Measurements from ENCODE around the gene DNHD1. TPM values are rescaled to one million over a fixed set of nuclear protein-coding genes. Genes with fewer than 3 reads are reported as not detected.

Gene DNHD1
- total and polyA plus RNA-seq, 2 experiments from 2014 or later = 3.6 to 9.6 TPM

GRCh38 chr11:6539748-6540268, 42.7 kb downstream of the DNHD1 start (continued):
- TF ChIP-seq POLR2AphosphoS5 (IDR thresholded peaks at IDR 0.05; ENCODE audit: low read depth) (no peak), ZNF114 (CRISPR knock-in tag; IDR thresholded peaks at IDR 0.05) (no peak), STAT1 (IDR thresholded peaks at IDR 0.05; ENCODE audit: unreplicated experiment) (no peak)

- H3K27me3 Mint-ChIP-seq (ENCODE audit: insufficient read depth, low read depth, poor library complexity) = peaks cover 7% of the 10 kb centered on the region
- H3K9me3 Mint-ChIP-seq = no peaks in the 10 kb centered on the region
- ATAC-seq = no peak
Observed at GRCh38 chr11:6541356-6541755, 44.3 kb downstream of the DNHD1 start.

More at GRCh38 chr11:6541356-6541755, 44.3 kb downstream of the DNHD1 start:
- no peak for DNase-seq (ENCODE audit: low spot score)
- Histone ChIP-seq H3K4me3 (no peak overlapping the region), H3K36me3 (ENCODE audit: insufficient read depth) (no peaks in the 10 kb centered on the region), H3K79me2 (replicated peaks; ENCODE audit: insufficient read depth) (no peaks in the 10 kb centered on the region), H3K4me2 (no peak overlapping the region), H3K9me2 (ENCODE audit: insufficient read depth) (no peaks in the 10 kb centered on the region), H3F3A (replicated peaks; ENCODE audit: low read depth) (no peaks in the 10 kb centered on the region), H3K27ac (ENCODE audit: low read depth) (no peak overlapping the region), H4K20me1 (replicated peaks; ENCODE audit: insufficient read depth) (no peaks in the 10 kb centered on the region), H3K27me3 (ENCODE audit: insufficient read depth) (no peaks in the 10 kb centered on the region), H2AFZ (no peak overlapping the region), H3K4me1 (ENCODE audit: insufficient read depth) (no peaks in the 10 kb centered on the region)
- TF ChIP-seq CTCF (conservative IDR thresholded peaks at IDR 0.05; ENCODE audit: low read depth in 2 of 2) (no peak), NANOG (IDR thresholded peaks at IDR 0.05; ENCODE audit: borderline replicate concordance) (no peak), ZNF462 (CRISPR knock-in tag; IDR thresholded peaks at IDR 0.05) (no peak), ZNF114 (CRISPR knock-in tag; IDR thresholded peaks at IDR 0.05) (no peak), REST (IDR thresholded peaks at IDR 0.05; ENCODE audit: unreplicated experiment) (no peak), CREB1 (CRISPR knock-in tag; IDR thresholded peaks at IDR 0.05; ENCODE audit: low read depth) (no peak), ZNF331 (CRISPR knock-in tag; IDR thresholded peaks at IDR 0.05; ENCODE audit: low read depth) (no peak), POLR2AphosphoS5 (IDR thresholded peaks at IDR 0.05; ENCODE audit: low read depth) (no peak), EZH2phosphoT487 (IDR thresholded peaks at IDR 0.05; ENCODE audit: unreplicated experiment) (no peak), STAT1 (IDR thresholded peaks at IDR 0.05; ENCODE audit: unreplicated experiment) (no peak), EZH2 (IDR thresholded peaks at IDR 0.05; ENCODE audit: low read depth, unreplicated experiment) (no peak), JUNB (IDR thresholded peaks at IDR 0.05; ENCODE audit: unreplicated experiment) (no peak), ETS1 (IDR thresholded peaks at IDR 0.05) (no peak)
- Mint-ChIP-seq H3K4me1 (peaks cover 17% of the 10 kb centered on the region), H3K27ac (no peak overlapping the region), H3K36me3 (ENCODE audit: low read depth) (no peaks in the 10 kb centered on the region), H3K4me3 (no peak overlapping the region)
